Measurements from ENCODE around the gene PTPRJ.

The PTPRJ gene

DNA sequence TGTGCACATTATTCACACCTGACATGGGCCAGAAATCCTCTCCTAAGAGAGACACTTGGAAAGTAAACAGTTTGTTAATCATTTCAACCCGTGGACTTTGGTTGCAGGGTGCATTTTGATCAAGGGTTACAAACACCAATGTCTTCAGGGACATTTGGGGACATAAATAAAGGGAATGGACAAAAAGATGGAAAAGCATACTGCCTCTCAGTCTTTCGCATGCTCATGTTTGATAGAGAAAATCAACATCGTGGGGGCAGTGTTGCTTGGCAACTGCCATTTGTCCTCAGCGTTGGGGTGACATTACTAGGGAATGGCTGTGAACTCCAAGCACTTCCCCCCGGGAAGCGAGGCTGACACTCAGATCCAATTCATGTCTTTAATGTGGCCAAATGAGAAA is 121.6 kb downstream of the PTPRJ start:
- Histone ChIP-seq H3K4me3 (ENCODE audit: low read depth, low read length) (no peak overlapping the region), H3K9ac (ENCODE audit: low read length) (no peak overlapping the region), H3K36me3 (ENCODE audit: control insufficient read depth, insufficient read depth, low read length) (no peaks in the 10 kb centered on the region), H3K27me3 (ENCODE audit: control insufficient read depth, insufficient read depth, low read length) (no peaks in the 10 kb centered on the region), H3K27ac (ENCODE audit: low read depth, low read length) (no peak overlapping the region), H3K9me3 (ENCODE audit: control insufficient read depth, insufficient read depth, low read depth, low read length) (no peaks in the 10 kb centered on the region), H3K4me1 (ENCODE audit: control insufficient read depth, insufficient read depth, low read length) (peaks cover 29% of the 10 kb centered on the region)

DNA sequence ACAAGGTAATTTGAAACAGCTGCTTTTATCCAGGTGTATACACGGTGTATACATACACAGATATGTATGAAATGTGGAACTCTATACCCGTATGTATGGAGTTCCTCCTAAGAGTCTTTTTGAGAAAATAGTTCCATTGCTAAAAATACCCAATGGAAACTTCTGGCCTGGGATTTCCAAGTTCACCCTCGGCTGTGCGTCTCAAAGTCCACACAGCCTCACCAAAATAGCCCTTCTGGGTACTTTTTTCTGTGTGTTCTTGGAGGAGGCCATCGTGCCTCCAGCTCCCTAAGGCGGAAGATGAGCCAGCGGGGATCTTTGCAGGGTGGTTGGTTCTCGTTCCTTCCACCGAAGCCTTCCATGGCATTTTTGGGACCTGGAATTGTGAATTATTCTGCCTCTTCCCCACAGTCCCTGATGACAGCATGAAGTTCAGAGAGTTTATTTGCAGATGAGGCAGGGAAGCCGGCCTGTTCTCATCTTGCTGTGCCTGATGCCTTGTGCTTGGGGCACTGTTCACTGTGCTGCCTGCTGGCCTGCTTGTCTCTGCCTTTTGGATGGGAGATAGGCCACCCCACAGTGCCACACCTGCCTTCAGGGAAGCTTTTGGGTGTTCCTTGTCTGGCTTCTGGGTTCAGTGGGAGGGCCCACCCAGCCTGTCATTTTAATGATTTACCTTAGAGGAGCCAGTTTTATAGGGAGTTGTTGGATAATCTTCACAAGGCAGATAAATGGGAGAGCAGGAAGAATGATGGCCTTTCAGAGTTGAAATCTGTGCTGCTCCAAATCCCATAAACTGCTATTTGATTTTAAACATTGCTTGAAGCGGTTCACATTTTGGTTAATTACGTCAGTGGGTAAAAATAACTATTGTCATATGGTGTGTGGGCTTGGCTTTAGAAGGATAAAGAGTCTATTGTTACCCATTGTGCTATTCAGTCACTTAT is 123.5 kb downstream of the PTPRJ start:
- H3K4me3 ChIP-seq (ENCODE audit: low read depth, low read length) = no peak overlapping the region
- H3K27me3 ChIP-seq (ENCODE audit: control insufficient read depth, insufficient read depth, low read length) = no peaks in the 10 kb centered on the region
- no peaks in the 10 kb centered on the region for H3K9me3 ChIP-seq (ENCODE audit: control insufficient read depth, insufficient read depth, low read depth, low read length)
- no peak overlapping the region for H3K27ac ChIP-seq (ENCODE audit: low read depth, low read length)
- no peak overlapping the region for H3K9ac ChIP-seq (ENCODE audit: low read length)
- peaks cover 25% of the 10 kb centered on the region for H3K4me1 ChIP-seq (ENCODE audit: control insufficient read depth, insufficient read depth, low read length)
- no peaks in the 10 kb centered on the region for H3K36me3 ChIP-seq (ENCODE audit: control insufficient read depth, insufficient read depth, low read length)

DNA sequence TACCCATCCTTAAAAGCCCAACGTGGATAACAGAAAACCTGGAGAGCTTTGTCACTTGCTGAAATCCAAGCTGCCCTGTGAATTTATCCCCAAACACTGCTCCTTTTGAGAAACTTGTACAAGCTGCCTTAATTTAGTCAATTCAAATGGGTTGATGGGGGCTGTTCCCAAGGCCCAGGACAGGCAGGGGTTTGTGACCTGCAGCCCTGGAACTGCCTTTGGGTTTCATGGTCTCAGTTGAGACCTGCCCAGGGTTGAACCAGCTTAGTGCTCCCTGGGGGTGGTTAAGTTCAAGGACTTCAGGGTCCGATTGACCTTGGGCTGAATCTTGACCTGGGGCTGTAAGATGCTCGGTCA is 124.2 kb downstream of the PTPRJ start:
- H3K27ac ChIP-seq (ENCODE audit: low read depth, low read length) = no peak overlapping the region
- peaks cover 28% of the 10 kb centered on the region for H3K4me1 ChIP-seq (ENCODE audit: control insufficient read depth, insufficient read depth, low read length)
- H3K9ac ChIP-seq (ENCODE audit: low read length) = no peak overlapping the region
- no peaks in the 10 kb centered on the region for H3K9me3 ChIP-seq (ENCODE audit: control insufficient read depth, insufficient read depth, low read depth, low read length)
- H3K27me3 ChIP-seq (ENCODE audit: control insufficient read depth, insufficient read depth, low read length) = no peaks in the 10 kb centered on the region
- H3K4me3 ChIP-seq (ENCODE audit: low read depth, low read length) = no peak overlapping the region
- H3K36me3 ChIP-seq (ENCODE audit: control insufficient read depth, insufficient read depth, low read length) = no peaks in the 10 kb centered on the region

DNA sequence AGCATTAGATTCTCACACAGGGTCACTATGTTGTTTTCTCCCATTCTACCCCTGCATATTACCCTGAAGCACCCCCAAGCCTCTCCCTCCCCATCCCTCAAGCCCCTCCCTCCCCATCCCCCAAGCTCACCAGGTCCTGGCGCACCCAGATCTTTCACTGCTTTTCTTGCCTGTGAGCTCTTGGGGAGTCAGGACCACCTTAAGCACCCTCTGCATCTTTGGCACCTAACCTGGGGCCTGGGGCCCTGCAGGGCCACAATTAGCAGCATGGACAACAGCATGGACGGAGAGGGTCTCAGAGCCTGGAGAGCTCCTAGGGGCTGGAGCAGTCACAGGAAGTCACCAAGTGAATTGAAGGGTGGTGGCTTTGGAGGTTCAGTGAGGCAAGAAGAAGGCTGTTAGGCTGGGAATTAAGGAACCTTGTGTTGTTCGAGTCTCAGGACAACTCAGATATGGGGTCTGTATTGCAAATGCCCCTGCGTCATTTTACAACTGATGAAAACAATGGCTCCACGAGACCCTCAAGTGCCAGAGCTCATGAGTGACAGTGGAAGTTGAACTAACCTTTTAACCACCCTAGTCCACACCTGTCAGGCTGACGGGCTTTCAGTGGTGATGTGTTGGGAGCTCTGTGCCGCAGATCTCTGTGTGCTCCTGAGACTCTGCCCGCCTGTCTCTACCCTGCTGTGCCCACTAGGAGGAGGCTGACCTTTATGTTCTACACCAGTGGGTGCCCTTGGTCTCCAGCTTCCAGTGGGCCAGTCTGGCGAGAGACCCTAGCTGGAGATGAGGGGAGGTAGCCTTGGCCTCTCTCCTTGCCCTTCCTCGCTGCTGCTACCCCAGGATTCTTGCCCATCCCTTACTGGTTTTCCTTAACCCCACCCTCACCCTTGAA is 125.0 kb downstream of the PTPRJ start:
- no peaks in the 10 kb centered on the region for H3K27me3 ChIP-seq (ENCODE audit: control insufficient read depth, insufficient read depth, low read length)
- no peak overlapping the region for H3K27ac ChIP-seq (ENCODE audit: low read depth, low read length)
- no peak overlapping the region for H3K9ac ChIP-seq (ENCODE audit: low read length)
- no peaks in the 10 kb centered on the region for H3K9me3 ChIP-seq (ENCODE audit: control insufficient read depth, insufficient read depth, low read depth, low read length)
- H3K36me3 ChIP-seq (ENCODE audit: control insufficient read depth, insufficient read depth, low read length) = no peaks in the 10 kb centered on the region
- no peak overlapping the region for H3K4me3 ChIP-seq (ENCODE audit: low read depth, low read length)
- peaks cover 31% of the 10 kb centered on the region for H3K4me1 ChIP-seq (ENCODE audit: control insufficient read depth, insufficient read depth, low read length)

DNA sequence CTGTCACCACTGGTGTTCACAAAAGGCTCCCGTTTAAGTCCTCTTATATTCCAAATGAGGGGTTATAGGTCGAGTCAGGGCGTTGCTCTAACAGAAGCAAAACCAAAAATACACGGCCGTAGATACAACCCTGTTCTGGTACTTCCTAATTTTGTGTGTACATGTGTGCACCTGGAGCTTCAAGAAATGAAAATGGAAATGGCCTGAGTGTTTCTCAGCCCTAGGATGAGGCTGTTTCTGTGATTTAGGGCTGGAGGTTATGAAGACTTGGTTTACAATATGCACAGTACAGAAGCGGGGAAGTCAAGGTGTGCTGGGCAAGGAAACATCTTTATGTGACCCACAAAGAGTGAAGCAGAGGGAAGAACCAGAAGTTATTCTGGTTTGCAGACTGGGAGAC is 125.8 kb downstream of the PTPRJ start:
- Histone ChIP-seq H3K27ac (ENCODE audit: low read depth, low read length) (no peak overlapping the region), H3K4me1 (ENCODE audit: control insufficient read depth, insufficient read depth, low read length) (peaks cover 28% of the 10 kb centered on the region), H3K36me3 (ENCODE audit: control insufficient read depth, insufficient read depth, low read length) (no peaks in the 10 kb centered on the region), H3K9ac (ENCODE audit: low read length) (no peak overlapping the region), H3K27me3 (ENCODE audit: control insufficient read depth, insufficient read depth, low read length) (no peaks in the 10 kb centered on the region), H3K9me3 (ENCODE audit: control insufficient read depth, insufficient read depth, low read depth, low read length) (no peaks in the 10 kb centered on the region), H3K4me3 (ENCODE audit: low read depth, low read length) (no peak overlapping the region)

DNA sequence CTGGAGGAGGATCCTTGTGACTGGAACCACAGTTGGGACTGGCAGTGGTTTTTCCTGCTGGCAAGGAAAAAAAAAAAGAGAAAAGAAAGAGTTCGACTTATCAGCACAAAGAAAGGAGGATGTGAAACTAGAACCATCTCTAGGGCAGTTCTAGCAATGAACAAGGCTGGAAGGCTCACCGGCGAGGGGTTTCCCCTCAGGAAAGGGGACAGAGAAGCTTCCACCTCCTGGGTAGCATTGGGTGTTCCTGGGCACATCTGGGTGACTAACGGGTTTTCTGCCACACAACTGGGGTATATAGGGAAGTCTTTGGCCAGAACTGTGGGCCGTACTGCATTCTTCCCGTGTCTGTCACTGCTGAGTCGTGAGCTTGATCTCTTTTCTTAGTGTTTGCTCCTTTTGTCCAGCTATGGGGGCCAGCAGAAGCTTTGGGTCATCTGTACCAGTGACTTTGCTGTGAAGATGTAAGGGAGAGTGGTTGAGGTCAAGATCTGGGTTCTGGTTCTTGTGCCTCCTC is 126.9 kb downstream of the PTPRJ start:
- Histone ChIP-seq H3K9ac (ENCODE audit: low read length) (no peak overlapping the region), H3K27ac (ENCODE audit: low read depth, low read length) (no peak overlapping the region), H3K27me3 (ENCODE audit: control insufficient read depth, insufficient read depth, low read length) (no peaks in the 10 kb centered on the region), H3K4me1 (ENCODE audit: control insufficient read depth, insufficient read depth, low read length) (peaks cover 23% of the 10 kb centered on the region), H3K9me3 (ENCODE audit: control insufficient read depth, insufficient read depth, low read depth, low read length) (no peaks in the 10 kb centered on the region), H3K4me3 (ENCODE audit: low read depth, low read length) (no peak overlapping the region), H3K36me3 (ENCODE audit: control insufficient read depth, insufficient read depth, low read length) (no peaks in the 10 kb centered on the region)

DNA sequence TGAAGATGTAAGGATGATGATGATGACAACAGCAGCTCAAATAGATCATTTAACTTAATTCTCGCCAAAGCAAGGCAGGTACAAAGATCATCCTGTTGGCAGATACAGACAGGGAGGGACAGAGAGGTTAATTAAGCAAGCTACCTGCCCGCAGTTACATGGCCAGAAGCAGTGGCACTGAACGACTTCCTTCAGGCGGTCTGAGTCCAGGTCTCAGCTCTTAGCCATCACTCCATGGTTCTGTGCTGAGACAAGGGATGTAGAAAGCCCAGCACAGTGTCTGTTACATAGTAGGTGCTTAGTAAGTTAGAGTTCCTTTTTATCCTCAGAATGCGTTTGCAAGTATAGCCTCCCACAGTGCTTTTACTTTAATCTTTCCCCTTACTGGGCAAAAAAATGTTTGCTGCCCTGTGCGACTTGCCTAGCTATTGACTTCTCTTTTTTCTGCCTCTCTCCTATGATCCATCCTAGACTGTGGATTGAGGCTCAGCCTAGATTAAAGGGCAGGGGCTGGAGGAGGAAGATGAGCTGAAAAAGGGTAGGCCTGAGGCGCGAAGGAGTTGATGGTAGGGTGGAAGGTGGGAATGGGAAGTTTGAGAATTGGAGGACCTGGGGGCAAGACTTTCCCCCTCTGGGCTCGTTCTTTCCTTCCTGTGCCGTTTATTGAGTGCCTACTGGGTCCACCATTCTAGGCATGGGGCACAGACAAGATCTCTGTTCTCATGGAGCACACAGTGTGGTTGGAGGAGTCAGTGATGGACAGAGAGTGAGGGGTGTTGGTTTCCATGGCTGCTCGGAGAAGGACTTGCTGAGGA is 128.1 kb downstream of the PTPRJ start:
- Histone ChIP-seq H3K4me3 (ENCODE audit: low read depth, low read length) (no peak overlapping the region), H3K9ac (ENCODE audit: low read length) (no peak overlapping the region), H3K4me1 (ENCODE audit: control insufficient read depth, insufficient read depth, low read length) (peaks cover 23% of the 10 kb centered on the region)

DNA sequence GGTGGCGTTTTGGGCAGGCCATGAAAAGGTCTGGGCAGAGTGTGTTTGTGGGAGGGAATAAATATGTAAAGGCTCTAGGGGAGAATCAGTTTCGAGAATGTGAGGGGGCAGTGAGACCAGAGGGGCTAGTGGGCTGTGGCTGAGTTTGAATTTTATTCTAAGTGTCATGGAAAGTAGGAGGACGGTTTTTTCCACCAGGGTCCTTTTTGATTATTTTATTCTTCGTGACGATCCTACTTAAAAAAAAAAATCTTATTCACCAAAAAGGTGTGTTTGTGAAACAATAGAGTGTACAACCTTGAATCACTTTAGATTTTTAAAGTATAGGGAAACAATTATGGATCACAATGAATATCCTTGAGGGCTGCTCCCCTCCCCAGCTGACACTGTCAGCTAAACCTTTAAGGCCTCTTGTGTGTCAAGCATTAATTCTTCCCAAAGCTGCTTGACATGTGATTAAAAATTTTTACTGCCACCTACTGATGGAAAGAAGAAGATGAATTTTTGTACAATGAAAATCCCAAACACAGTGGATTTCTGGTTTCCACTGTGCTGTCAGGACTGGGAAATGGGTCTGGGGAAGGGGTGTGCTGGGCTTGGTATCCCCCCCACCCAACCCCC is 128.8 kb downstream of the PTPRJ start:
- H3K27ac ChIP-seq (ENCODE audit: low read depth, low read length) = no peak overlapping the region
- no peak overlapping the region for H3K9ac ChIP-seq (ENCODE audit: low read length)
- peaks cover 19% of the 10 kb centered on the region for H3K4me1 ChIP-seq (ENCODE audit: control insufficient read depth, insufficient read depth, low read length)
- no peaks in the 10 kb centered on the region for H3K36me3 ChIP-seq (ENCODE audit: control insufficient read depth, insufficient read depth, low read length)
- H3K27me3 ChIP-seq (ENCODE audit: control insufficient read depth, insufficient read depth, low read length) = no peaks in the 10 kb centered on the region
- no peaks in the 10 kb centered on the region for H3K9me3 ChIP-seq (ENCODE audit: control insufficient read depth, insufficient read depth, low read depth, low read length)
- no peak overlapping the region for H3K4me3 ChIP-seq (ENCODE audit: low read depth, low read length)

More for the DNA sequence above, 128.1 kb downstream of the PTPRJ start:
- H3K27ac ChIP-seq (ENCODE audit: low read depth, low read length) = no peak overlapping the region
- no peaks in the 10 kb centered on the region for H3K27me3 ChIP-seq (ENCODE audit: control insufficient read depth, insufficient read depth, low read length)
- no peaks in the 10 kb centered on the region for H3K36me3 ChIP-seq (ENCODE audit: control insufficient read depth, insufficient read depth, low read length)
- H3K9me3 ChIP-seq (ENCODE audit: control insufficient read depth, insufficient read depth, low read depth, low read length) = no peaks in the 10 kb centered on the region

DNA sequence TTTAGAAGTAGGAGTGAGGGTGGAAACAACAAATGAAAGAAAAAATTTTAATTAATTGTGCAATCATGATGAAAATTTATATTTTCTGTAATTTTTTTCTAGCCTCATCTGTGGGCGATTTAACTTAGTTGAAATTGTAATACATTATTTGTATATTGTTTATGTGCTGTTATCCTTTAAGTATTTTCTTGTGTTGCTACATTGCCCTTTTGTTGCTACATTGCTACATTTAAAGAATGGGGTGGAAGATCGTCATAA is 130.1 kb downstream of the PTPRJ start:
- Histone ChIP-seq H3K4me3 (ENCODE audit: low read depth, low read length) (no peak overlapping the region), H3K9ac (ENCODE audit: low read length) (no peak overlapping the region), H3K9me3 (ENCODE audit: control insufficient read depth, insufficient read depth, low read depth, low read length) (peaks cover 6% of the 10 kb centered on the region; the same call in 1 of the 2 replicates), H3K27ac (ENCODE audit: low read depth, low read length) (no peak overlapping the region), H3K36me3 (ENCODE audit: control insufficient read depth, insufficient read depth, low read length) (no peaks in the 10 kb centered on the region), H3K27me3 (ENCODE audit: control insufficient read depth, insufficient read depth, low read length) (no peaks in the 10 kb centered on the region), H3K4me1 (ENCODE audit: control insufficient read depth, insufficient read depth, low read length) (peaks cover 11% of the 10 kb centered on the region)

DNA sequence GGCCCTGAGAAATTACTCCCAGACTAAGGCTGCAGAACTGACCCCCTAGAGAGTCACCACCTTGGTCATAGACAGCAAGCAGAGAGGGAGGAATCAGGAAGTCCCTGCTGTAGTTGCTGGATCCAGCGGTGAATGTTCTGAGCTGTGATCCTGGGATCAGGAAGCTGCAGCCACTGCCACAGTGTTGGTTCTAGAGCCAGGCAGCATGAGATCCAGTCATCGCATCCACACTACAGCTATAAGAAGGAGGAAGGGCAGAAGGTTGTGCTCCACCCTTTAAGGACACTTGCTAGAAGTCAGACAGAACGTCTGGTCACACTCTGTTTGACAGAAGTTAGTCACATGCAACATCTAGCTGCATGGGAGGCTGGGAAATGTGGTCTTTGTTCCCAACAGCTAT is 131.5 kb downstream of the PTPRJ start:
- no peaks in the 10 kb centered on the region for H3K36me3 ChIP-seq (ENCODE audit: control insufficient read depth, insufficient read depth, low read length)
- H3K4me1 ChIP-seq (ENCODE audit: control insufficient read depth, insufficient read depth, low read length) = peaks cover 11% of the 10 kb centered on the region
- H3K4me3 ChIP-seq (ENCODE audit: low read depth, low read length) = no peak overlapping the region
- no peak overlapping the region for H3K9ac ChIP-seq (ENCODE audit: low read length)
- no peaks in the 10 kb centered on the region for H3K27me3 ChIP-seq (ENCODE audit: control insufficient read depth, insufficient read depth, low read length)
- no peak overlapping the region for H3K27ac ChIP-seq (ENCODE audit: low read depth, low read length)
- H3K9me3 ChIP-seq (ENCODE audit: control insufficient read depth, insufficient read depth, low read depth, low read length) = peaks cover 6% of the 10 kb centered on the region; the same call in 1 of the 2 replicates

All from HUES6 (cell line).